HG03159 (cell line): Measurements from ENCODE around the gene RGS1.

Experiments
- ATAC-seq: cut with Tn5 transposase; IDR thresholded peaks from one replicate; pipeline ENCODE4 v1.9.1; 2021; ENCODE audit warnings: mild to moderate bottlenecking, moderate library complexity; ENCODE audit not compliant: unreplicated experiment

RGS1 gene

DNA sequence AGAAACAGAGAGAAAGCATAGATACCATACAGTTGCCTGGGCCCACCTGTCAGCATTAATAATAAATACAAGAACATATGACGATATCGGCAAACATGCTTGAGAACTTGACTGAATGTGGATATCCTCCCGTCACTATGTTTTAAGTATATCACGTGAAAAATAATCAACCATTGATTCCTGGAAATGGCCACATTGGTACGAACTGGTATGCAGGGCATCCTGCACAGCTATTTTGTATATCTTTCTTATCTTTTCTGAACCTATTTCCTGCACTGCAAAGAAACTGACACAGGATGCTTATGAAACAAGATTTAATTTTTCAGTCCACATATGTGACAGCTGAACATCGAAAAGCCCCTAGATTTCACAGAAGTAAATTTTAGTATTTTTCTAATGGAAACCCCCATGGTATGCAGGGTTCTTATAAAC, 22.8 kb upstream of the RGS1 start:
- ATAC-seq: peak; percentile 26

DNA sequence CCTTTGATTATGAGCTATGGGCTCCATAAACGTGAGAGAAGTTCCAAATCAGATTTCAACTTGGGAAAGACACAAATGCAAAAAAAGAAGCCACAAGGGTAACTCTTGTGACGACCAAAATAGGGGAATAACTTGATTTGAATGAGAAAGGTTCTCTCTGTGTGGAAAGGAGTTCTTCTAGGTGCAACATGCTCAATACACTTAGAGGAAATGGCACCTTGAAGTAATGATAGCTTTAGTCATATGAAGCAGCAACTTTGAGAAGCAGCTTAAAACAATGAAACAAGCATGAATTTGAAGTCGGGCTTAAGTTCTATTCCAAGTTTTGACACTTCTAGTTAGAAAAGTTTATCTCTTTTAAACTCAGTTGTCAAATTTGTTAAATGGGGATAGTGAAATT, 21.8 kb upstream of the RGS1 start:
- ATAC-seq: no peak

DNA sequence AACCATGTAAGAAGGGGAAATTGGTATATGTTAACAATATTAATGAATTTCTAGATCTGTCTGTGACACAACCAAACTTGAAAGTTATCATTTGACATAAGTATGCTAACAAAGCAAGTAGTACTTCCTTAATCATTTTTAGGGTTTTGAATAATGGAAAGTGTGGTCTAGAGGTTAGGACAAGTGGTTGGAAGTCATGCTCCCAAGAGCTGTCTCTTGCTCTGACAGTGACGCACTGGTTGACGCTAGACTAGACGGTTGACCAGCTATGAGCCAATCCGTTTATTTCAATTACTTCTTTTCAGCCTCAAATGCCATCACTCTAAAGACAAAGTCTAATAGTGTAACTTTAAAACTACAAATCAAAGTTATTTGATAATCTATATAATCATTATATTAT, 20.7 kb upstream of the RGS1 start:
- no peak for ATAC-seq

DNA sequence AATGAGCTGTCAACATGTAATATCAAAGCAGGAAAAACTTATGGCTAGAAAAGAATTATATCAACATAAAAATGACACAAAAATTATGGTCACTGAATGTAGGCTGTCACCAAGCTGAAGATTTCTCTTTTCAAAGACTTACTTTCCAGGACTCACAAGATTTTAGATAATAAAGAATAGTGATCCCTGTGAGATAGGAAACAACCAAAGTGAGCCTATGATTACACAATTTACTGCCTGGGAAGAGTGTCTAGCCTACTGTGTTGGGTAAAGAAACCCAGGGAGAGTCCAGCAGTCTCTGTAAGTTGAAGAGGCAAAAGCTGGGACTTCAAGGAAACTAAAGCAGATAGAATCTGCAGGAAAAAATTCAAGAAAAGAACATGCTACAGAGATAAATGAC, 20.2 kb upstream of the RGS1 start:
- ATAC-seq: no peak

DNA sequence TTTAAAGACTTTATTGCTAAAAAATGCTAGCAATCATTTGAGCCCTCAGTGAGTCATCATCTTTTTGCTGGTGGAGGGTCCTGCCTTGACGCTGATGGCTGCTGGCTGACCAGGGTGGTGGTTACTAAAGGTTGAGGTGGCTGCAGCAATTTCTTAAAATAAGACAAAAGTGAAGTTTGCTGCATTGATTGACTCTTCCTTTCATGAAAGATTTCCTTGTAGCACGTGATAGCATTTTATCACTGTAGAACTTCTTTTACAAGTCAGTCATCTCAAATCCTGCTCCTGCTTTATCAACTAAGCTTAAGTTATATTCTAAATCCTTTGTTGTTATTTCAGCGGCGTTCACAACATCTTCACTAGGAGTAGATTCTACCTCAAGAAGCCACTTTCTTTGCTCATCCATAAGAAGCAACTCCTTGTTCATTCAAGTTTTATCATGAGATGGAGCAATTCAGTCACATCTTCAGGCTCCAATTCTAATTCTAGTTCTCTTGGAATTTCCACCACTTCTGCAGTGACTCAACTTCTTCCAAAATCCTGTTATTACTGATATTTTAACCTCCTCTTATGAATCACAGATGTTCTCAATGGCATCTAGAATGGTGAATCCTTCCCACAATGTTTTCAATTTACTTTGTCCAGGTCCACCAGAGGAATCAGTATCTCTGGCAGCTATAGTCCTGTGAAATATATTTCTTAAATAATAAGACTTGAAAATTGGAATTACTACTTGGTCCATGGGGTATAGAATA, 17.6 kb upstream of the RGS1 start:
- ATAC-seq: no peak

GRCh38 chr1:192559115-192560006, 16.2 kb upstream of the RGS1 start:
- peak; percentile 58 for ATAC-seq

DNA sequence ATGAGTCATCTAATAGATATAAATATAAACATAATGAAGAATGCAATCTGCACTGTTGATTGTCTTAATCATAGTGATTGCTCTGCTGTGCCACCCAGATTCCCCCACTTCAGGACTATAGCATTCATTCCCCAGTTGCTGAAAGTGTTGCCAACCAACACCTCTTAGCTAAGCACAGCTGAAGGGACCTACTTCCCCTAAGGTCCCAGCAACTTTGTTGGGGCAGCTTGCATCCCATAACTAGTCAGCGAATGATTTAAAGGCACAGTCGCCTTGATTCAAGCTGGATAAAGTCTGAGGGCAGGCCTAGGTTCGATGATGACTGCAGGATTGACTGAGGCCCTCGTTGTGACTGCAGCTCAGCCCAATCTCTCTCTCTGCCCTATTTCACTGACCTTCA, 14.3 kb upstream of the RGS1 start:
- ATAC-seq: no peak

- ATAC-seq: no peak
These were observed 12.4 kb upstream of the RGS1 start for GRCh38 chr1:192563129-192563528.

GRCh38 chr1:192564099-192564498, 11.5 kb upstream of the RGS1 start:
- no peak for ATAC-seq

DNA sequence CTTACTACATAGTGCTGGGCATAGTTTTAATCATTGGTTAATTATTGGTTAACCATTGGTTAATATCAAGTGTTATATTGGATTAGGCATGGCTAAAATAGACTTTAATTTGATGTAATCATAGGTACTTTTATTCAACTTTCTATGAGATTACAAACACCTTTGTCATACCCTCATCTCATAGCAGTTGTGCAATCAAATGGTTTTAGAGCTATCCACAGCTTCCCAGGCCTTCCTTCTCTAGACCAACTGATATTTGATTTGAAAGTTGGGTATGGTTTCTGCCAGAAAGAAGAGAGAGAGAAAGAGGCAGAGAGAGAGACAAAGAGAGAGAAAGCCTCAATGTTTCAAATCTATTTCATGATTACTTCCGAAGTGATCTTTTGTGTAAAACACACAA, 9.6 kb upstream of the RGS1 start:
- no peak for ATAC-seq

DNA sequence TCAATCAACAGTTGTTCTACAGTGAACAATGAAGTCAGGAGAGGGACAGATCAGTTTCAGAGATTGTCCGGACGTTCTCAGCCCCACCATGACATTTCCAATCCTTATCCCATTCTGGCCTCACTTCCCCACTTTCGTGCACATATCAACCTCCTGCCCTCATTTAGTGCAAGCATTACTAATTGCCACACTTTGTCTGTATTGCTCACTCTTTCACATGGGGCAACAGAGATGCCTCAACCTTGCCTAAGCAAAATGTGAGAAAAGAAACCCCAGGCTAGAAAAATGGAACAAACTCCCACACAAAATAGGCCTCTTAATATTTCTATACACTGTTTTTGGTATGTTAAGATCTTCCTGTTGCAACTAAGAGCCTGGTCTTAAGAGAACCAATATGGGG, 8.9 kb upstream of the RGS1 start:
- ATAC-seq: no peak

GRCh38 chr1:192568063-192568462, 7.5 kb upstream of the RGS1 start:
- ATAC-seq: no peak

- no peak for ATAC-seq
These were observed 3.9 kb upstream of the RGS1 start for GRCh38 chr1:192571668-192572067.

GRCh38 chr1:192573499-192573898, 2.1 kb upstream of the RGS1 start:
- no peak for ATAC-seq

GRCh38 chr1:192574073-192574472, 1.5 kb upstream of the RGS1 start:
- ATAC-seq: no peak

DNA sequence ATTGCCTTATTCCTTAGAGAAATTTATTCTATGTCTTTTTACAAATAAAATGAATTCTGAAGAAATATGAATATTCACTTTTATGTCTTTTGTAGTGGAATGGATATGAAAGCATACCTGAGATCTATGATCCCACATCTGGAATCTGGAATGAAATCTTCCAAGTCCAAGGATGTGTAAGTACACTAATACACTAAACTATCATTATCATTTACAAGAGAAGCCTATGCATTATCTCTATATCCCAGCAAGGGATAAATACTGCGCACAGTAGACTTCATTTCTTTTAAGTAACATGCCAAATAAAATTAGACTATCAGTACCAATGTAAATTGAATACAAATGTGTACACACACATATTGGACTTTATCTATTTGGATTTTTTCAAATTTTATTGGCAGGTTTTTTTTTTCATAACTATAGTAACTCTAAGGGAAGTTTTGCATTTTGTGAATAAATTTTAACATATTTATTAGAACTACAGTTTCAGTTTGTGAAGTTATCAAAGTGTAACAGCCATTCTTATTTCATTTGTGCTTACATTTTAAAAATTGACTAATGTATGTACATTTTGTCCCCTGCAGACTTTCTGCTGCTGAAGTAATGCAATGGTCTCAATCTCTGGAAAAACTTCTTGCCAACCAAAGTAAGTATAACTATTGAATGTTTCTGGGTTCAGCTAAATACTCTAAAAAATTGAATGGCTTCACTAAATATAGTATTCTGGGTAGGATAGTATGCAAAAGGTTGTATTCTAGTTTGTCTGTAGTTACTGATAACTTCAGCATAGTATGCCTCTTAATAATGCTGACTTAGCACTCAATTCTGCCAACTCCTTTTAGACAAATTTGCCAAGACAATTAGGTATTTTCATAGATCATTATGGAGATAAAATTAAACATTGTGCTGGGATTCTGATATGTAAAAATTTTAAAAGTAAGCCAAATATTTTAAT, 894 bp downstream of the RGS1 start:
- ATAC-seq: no peak

DNA sequence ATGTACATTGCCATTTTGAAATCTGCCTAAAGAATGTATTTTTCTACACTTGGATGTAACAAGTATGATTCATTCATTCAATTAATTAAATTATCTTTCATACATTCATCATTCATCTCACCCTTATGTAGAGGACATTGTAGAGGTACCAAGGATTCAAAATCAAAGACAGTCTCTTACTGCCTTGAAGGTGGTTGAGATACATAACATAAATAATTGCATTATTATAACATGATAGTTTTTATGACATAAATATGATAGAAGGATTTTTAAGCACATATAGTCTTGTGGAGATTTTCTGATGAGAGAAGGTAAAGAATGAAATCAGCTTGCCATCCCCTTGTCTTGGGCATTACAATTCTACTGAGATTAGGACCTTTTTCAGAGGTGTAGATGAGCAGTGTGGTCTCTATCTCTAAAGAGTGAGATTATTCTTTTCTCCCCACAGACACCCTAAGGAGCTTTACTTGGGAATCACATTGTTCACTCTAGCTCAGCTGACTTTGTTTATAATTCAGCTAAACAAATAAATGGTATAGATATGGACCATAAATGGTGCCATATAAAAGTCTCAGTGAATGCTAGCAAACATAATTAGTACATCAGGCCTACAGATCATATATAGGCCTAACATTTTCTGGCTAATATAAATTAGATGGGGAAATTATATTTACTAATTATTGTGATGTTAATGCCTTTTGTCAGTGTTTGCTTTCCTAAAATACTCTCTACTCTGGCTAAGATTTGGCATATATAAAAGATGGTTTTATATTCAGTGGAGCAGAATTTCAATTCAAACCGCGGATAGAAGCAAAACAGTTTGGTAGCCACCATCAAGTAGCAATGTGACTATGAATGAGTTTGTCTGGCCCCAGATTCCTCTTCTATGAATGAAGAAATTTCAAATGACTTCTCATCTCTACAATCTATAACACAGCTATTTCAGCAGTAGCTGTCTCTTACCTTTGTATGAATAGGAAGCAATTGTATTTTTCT, 1.9 kb downstream of the RGS1 start:
- ATAC-seq: no peak

GRCh38 chr1:192578144-192578909, 2.8 kb downstream of the RGS1 start:
- ATAC-seq: no peak
